Stomach smooth muscle (tissue), 2 donors: ENCODE measurements around the gene MAP3K19.
"Not testable (repeated sequence)": the region's sequence is repeated elsewhere in the genome, so short reads cannot be mapped to it uniquely, and the experiment has no call there.

Experiments used
- H3K27ac ChIP-seq: one replicate; pipeline ENCODE4 v1.7.0; 2013; ENCODE audit warnings: mild to moderate bottlenecking, low read length, inconsistent platforms
- H3K27me3 ChIP-seq, 2 donors: one replicate each; pipeline ENCODE4 v1.7.0; 2013; ENCODE audit warnings: low read length in 2 of 2; ENCODE audit not compliant: insufficient read depth in 2 of 2, control insufficient read depth in 1 of 2
- H3K36me3 ChIP-seq, 2 donors: one replicate each; pipeline ENCODE4 v1.7.0; 2013; ENCODE audit warnings: low read length in 2 of 2; ENCODE audit not compliant: control insufficient read depth in 2 of 2, insufficient read depth in 2 of 2
- H3K4me1 ChIP-seq: one replicate; pipeline ENCODE4 v1.7.0; 2013; ENCODE audit warnings: low read length; ENCODE audit not compliant: control insufficient read depth, insufficient read depth
- H3K4me3 ChIP-seq, 2 donors: one replicate each; pipeline ENCODE4 v1.7.0; 2013; ENCODE audit warnings: low read length in 2 of 2
- H3K9ac ChIP-seq, 2 donors: one replicate each; pipeline ENCODE4 v1.7.0; 2013; ENCODE audit warnings: low read length in 2 of 2, mild to moderate bottlenecking in 1 of 2
- H3K9me3 ChIP-seq, 2 donors: one replicate each; pipeline ENCODE4 v1.7.0; 2013; ENCODE audit warnings: low read length in 2 of 2; ENCODE audit not compliant: control insufficient read depth in 2 of 2
- donor health status: healthy.
- donor health status: Pancreatic carcinoma.

The MAP3K19 gene

GRCh38 chr2:135050684-135051083 is 3.4 kb upstream of the MAP3K19 start:
- Histone ChIP-seq H3K36me3 (no peaks in the 10 kb centered on the region), H3K27me3 (no peaks in the 10 kb centered on the region), H3K4me3 (no peak overlapping the region), H3K9ac (no peak overlapping the region), H3K27ac (no peak overlapping the region), H3K4me1 (peaks cover 6% of the 10 kb centered on the region), H3K9me3 (no peaks in the 10 kb centered on the region)

- Histone ChIP-seq H3K4me1 (peaks cover 6% of the 10 kb centered on the region), H3K27ac (no peak overlapping the region), H3K9me3 (no peaks in the 10 kb centered on the region), H3K36me3 (no peaks in the 10 kb centered on the region), H3K27me3 (no peaks in the 10 kb centered on the region), H3K4me3 (no peak overlapping the region), H3K9ac (no peak overlapping the region)
These were observed 2.9 kb upstream of the MAP3K19 start for GRCh38 chr2:135050132-135050531.

- H3K9ac ChIP-seq, result no peak overlapping the region
- H3K27ac ChIP-seq, result no peak overlapping the region
- peaks cover 3% of the 10 kb centered on the region for H3K4me1 ChIP-seq
- H3K27me3 ChIP-seq, result no peaks in the 10 kb centered on the region
- no peaks in the 10 kb centered on the region for H3K9me3 ChIP-seq
- H3K36me3 ChIP-seq, result no peaks in the 10 kb centered on the region
- H3K4me3 ChIP-seq, result no peak overlapping the region
These were observed 875 bp upstream of the MAP3K19 start for GRCh38 chr2:135048122-135048521.

- Histone ChIP-seq H3K36me3 (no peaks in the 10 kb centered on the region), H3K27ac (no peak overlapping the region), H3K9ac (no peak overlapping the region), H3K27me3 (no peaks in the 10 kb centered on the region), H3K9me3 (no peaks in the 10 kb centered on the region), H3K4me1 (no peaks in the 10 kb centered on the region), H3K4me3 (no peak overlapping the region)
These were observed 3.9 kb downstream of the MAP3K19 start for GRCh38 chr2:135043345-135043744.

GRCh38 chr2:135037831-135038230 is 9.4 kb downstream of the MAP3K19 start:
- Histone ChIP-seq H3K4me3 (no peak overlapping the region), H3K27ac (no peak overlapping the region), H3K9me3 (no peaks in the 10 kb centered on the region), H3K4me1 (no peaks in the 10 kb centered on the region), H3K27me3 (no peaks in the 10 kb centered on the region), H3K36me3 (no peaks in the 10 kb centered on the region), H3K9ac (no peak overlapping the region)

- H3K36me3 ChIP-seq, H3K9ac ChIP-seq, H3K27ac ChIP-seq, H3K27me3 ChIP-seq, H3K4me3 ChIP-seq, H3K4me1 ChIP-seq, H3K9me3 ChIP-seq: not testable (repeated sequence)
These were observed 14.0 kb downstream of the MAP3K19 start for GRCh38 chr2:135033216-135033615.

GRCh38 chr2:135030826-135031225 is 16.4 kb downstream of the MAP3K19 start:
- H3K27ac ChIP-seq, result no peak overlapping the region
- no peaks in the 10 kb centered on the region for H3K27me3 ChIP-seq
- no peaks in the 10 kb centered on the region for H3K4me1 ChIP-seq
- no peak overlapping the region for H3K4me3 ChIP-seq
- H3K36me3 ChIP-seq, result no peaks in the 10 kb centered on the region
- H3K9me3 ChIP-seq, result no peaks in the 10 kb centered on the region
- no peak overlapping the region for H3K9ac ChIP-seq

GRCh38 chr2:135029481-135030134 is 17.6 kb downstream of the MAP3K19 start:
- no peak overlapping the region for H3K9ac ChIP-seq
- H3K27ac ChIP-seq, result no peak overlapping the region
- H3K27me3 ChIP-seq, result no peaks in the 10 kb centered on the region
- no peaks in the 10 kb centered on the region for H3K4me1 ChIP-seq
- no peak overlapping the region for H3K4me3 ChIP-seq
- H3K36me3 ChIP-seq, result no peaks in the 10 kb centered on the region
- H3K9me3 ChIP-seq, result no peaks in the 10 kb centered on the region

GRCh38 chr2:135023886-135024485 is 23.3 kb downstream of the MAP3K19 start:
- Histone ChIP-seq H3K27ac (no peak overlapping the region), H3K27me3 (no peaks in the 10 kb centered on the region), H3K4me3 (no peak overlapping the region), H3K9ac (no peak overlapping the region), H3K36me3 (no peaks in the 10 kb centered on the region), H3K9me3 (no peaks in the 10 kb centered on the region), H3K4me1 (no peaks in the 10 kb centered on the region)

- Histone ChIP-seq H3K4me1 (no peaks in the 10 kb centered on the region), H3K9me3 (no peaks in the 10 kb centered on the region), H3K9ac (no peak overlapping the region), H3K27ac (no peak overlapping the region), H3K27me3 (no peaks in the 10 kb centered on the region), H3K4me3 (no peak overlapping the region), H3K36me3 (no peaks in the 10 kb centered on the region)
These were observed 24.0 kb downstream of the MAP3K19 start for GRCh38 chr2:135022952-135023880.
